ENCODE results near the gene FXYD7. TPM values are rescaled to one million over a fixed set of nuclear protein-coding genes. Genes with fewer than 3 reads are reported as not detected.
A peak's percentile ranks its signal among the peaks of the same experiment; 100 is the strongest.
"Not testable (repeated sequence)": the region's sequence is repeated elsewhere in the genome, so short reads cannot be mapped to it uniquely, and the experiment has no call there.

FXYD7 gene
- total and polyA plus RNA-seq, 9 of the 15 experiments (the other 6 are each of a cell fraction or from before 2014, with no cell fraction given) = 0.10 to 0.80 (median 0.31) TPM; not detected in 3

DNA sequence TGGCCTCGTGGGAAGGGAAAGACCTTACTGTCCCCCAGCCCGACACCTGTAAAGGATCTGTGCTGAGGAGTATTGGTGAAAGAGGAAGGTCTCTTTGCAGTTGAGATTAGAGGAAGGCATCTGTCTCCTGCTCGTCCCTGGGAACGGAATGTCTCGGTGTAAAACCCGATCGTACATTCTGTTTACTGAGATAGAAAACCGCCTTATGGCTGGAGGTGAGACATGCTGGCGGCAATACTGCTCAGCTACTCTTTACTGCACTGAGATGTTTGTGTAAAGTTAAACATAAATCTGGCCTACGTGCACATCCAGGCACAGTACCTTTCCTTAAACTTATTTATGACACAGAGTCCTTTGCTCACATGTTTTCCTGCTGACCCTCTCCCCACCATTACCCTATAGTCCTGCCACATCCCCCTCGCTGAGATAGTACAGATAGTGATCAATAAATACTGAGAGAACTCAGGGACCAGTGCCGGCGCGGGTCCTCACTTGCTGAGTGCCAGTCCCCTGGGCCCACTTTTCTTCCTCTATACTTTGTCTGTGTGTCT, 13.3 kb upstream of the FXYD7 start:
- H3K4me2 ChIP-seq (ENCODE audit: insufficient read depth, low read length); H3K9ac ChIP-seq (ENCODE audit: insufficient read depth in 1 of 2, low read depth in 2 of 2, low read length in 2 of 2); BruUV-seq (replicated peaks); H3K27ac ChIP-seq (ENCODE audit: extremely low read depth, low read depth, low read length); H3K79me2 ChIP-seq (ENCODE audit: control insufficient read depth, insufficient read depth, low read length); H3K36me3 ChIP-seq (ENCODE audit: control insufficient read depth, insufficient read depth, low read length); H3K9me3 ChIP-seq (replicated peaks; ENCODE audit: control insufficient read depth, insufficient read depth, low read depth, low read length); H3K9me1 ChIP-seq (ENCODE audit: control insufficient read depth, insufficient read depth, low read length); DNase-seq (ENCODE audit: extremely low read depth in 1 of 4, low spot score in 3 of 4); CTCF ChIA-PET (ENCODE audit: low intra/inter-chr PET ratio); H2AFZ ChIP-seq (ENCODE audit: low read depth, low read length); POLR2A ChIA-PET; ATAC-seq; H3K4me3 ChIP-seq; H4K20me1 ChIP-seq (replicated peaks; ENCODE audit: control insufficient read depth, insufficient read depth, low read length); intact Hi-C loops (cut with micrococcal nuclease): not testable (repeated sequence)
- in situ Hi-C loops (cut with MboI) = loop anchor here (5.0 to 10.0 kb wide), 2 partner anchors 62 to 295 kb away; no protein-coding TSS in a partner anchor
- WGBS (ENCODE audit: insufficient coverage, low coverage, missing lambda C conversion rate) = 9% methylated on average over 13 of the region's 14 CpGs
- peak; percentile 26 for FAIRE-seq
- H3K4me1 ChIP-seq (replicated peaks in 1 of 2; ENCODE audit: control insufficient read depth in 2 of 2, insufficient read depth in 2 of 2, low read length in 2 of 2) = peaks cover 4 to 33% of the 10 kb centered on the region in 2 experiments; a peak in 3 of 5 replicates
- peaks cover 2 to 38% of the 10 kb centered on the region in 2 experiments; a peak in 3 of 5 replicates for H3K27me3 ChIP-seq (ENCODE audit: control insufficient read depth in 2 of 2, insufficient read depth in 2 of 2, low read length in 2 of 2)

DNA sequence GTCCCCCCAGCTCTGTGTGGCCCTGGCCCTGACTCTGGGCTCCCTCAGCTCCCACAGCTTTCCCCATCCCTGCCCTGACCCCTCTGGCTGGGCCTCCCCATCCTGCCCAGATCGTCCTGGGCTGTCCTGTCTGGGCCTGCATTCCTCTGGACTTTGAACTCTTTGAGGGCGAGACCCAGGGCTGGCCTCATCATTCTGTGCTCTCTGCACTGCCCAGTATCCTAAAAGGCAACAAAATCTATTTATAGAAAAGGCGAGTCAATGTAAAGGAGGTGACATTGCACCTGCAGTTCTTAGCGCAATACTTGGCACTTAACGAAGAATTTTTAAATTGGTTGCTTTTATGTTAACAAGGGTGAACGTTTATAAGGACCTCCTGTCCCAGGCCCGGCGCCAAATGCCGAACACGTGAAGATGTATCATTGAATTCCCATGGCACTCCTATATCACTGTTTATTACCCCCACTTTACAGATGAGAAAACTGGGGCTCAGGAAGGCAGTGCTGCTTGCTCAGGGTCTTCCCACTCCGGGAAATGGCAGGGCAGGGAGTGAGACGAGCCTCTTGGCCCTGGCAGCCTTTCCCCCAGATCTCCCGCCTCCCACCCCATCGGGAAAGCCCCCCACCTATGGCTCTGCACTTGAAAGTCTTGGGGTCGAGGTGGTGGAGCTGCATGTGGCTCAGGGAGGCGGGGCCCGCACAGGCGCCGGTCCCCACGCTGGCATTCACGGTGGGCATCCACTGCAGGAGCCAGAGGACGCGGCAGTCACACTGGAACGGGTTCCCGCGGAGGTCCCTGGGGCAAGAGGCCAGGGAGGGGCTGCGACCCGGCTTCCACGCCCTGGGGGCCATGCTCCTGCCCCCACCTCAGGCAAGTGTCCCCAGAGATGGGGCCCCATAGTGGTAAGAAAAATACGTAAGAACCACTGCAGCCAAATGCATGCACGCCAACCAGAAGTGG, 12.0 kb upstream of the FXYD7 start:
- H3K9ac ChIP-seq (ENCODE audit: insufficient read depth in 1 of 2, low read depth in 2 of 2, low read length in 2 of 2) = no peak overlapping the region
- intact Hi-C loops (cut with micrococcal nuclease) = no loop called here
- no peaks in the 10 kb centered on the region for H3K9me1 ChIP-seq (ENCODE audit: control insufficient read depth, insufficient read depth, low read length)
- TF ChIP-seq HLTF (IDR thresholded peaks at IDR 0.05) (no peak), TEAD2 (tag; IDR thresholded peaks at IDR 0.05) (no peak), FOXK2 (conservative IDR thresholded peaks at IDR 0.05 in 1 of 2, IDR thresholded peaks at IDR 0.05 in 1 of 2; ENCODE audit: low read depth in 2 of 2) (no peak), HCFC1 (IDR thresholded peaks at IDR 0.05; ENCODE audit: low read depth, low read length) (no peak), FOXM1 (IDR thresholded peaks at IDR 0.05; ENCODE audit: low read depth) (no peak), FOXM1 (CRISPR knock-in tag; IDR thresholded peaks at IDR 0.05; ENCODE audit: low read depth) (no peak)
- TF ChIP-seq, protein P1, sequence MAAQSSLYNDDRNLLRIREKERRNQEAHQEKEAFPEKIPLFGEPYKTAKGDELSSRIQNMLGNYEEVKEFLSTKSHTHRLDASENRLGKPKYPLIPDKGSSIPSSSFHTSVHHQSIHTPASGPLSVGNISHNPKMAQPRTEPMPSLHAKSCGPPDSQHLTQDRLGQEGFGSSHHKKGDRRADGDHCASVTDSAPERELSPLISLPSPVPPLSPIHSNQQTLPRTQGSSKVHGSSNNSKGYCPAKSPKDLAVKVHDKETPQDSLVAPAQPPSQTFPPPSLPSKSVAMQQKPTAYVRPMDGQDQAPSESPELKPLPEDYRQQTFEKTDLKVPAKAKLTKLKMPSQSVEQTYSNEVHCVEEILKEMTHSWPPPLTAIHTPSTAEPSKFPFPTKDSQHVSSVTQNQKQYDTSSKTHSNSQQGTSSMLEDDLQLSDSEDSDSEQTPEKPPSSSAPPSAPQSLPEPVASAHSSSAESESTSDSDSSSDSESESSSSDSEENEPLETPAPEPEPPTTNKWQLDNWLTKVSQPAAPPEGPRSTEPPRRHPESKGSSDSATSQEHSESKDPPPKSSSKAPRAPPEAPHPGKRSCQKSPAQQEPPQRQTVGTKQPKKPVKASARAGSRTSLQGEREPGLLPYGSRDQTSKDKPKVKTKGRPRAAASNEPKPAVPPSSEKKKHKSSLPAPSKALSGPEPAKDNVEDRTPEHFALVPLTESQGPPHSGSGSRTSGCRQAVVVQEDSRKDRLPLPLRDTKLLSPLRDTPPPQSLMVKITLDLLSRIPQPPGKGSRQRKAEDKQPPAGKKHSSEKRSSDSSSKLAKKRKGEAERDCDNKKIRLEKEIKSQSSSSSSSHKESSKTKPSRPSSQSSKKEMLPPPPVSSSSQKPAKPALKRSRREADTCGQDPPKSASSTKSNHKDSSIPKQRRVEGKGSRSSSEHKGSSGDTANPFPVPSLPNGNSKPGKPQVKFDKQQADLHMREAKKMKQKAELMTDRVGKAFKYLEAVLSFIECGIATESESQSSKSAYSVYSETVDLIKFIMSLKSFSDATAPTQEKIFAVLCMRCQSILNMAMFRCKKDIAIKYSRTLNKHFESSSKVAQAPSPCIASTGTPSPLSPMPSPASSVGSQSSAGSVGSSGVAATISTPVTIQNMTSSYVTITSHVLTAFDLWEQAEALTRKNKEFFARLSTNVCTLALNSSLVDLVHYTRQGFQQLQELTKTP (IDR thresholded peaks at IDR 0.05; ENCODE audit: low read depth in 1 of 2, partially characterized antibody in 2 of 2) = no peak
- TF ChIP-seq, protein P2, sequence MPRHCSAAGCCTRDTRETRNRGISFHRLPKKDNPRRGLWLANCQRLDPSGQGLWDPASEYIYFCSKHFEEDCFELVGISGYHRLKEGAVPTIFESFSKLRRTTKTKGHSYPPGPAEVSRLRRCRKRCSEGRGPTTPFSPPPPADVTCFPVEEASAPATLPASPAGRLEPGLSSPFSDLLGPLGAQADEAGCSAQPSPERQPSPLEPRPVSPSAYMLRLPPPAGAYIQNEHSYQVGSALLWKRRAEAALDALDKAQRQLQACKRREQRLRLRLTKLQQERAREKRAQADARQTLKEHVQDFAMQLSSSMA (CRISPR knock-in tag; IDR thresholded peaks at IDR 0.05) = no peak

More for the DNA sequence above, 12.0 kb upstream of the FXYD7 start:
- Histone ChIP-seq H4K20me1 (replicated peaks; ENCODE audit: control insufficient read depth, insufficient read depth, low read length) (0 out of 2 replicates have a peak, but pooled peaks cover 4% of the 10 kb centered on the region), H3K36me3 (ENCODE audit: control insufficient read depth, insufficient read depth, low read length) (no peaks in the 10 kb centered on the region), H3K4me3 (no peak overlapping the region), H3K9me3 (replicated peaks; ENCODE audit: control insufficient read depth, insufficient read depth, low read depth, low read length) (no peaks in the 10 kb centered on the region), H3K27ac (ENCODE audit: extremely low read depth, low read depth, low read length) (no peak overlapping the region), H2AFZ (ENCODE audit: low read depth, low read length) (no peak overlapping the region), H3K79me2 (ENCODE audit: control insufficient read depth, insufficient read depth, low read length) (no peaks in the 10 kb centered on the region), H3K4me2 (ENCODE audit: insufficient read depth, low read length) (no peak overlapping the region), H3K4me1 (replicated peaks in 1 of 2; ENCODE audit: control insufficient read depth in 2 of 2, insufficient read depth in 2 of 2, low read length in 2 of 2) (peaks cover 3 to 25% of the 10 kb centered on the region in 2 experiments; a peak in 3 of 5 replicates), H3K27me3 (ENCODE audit: control insufficient read depth in 2 of 2, insufficient read depth in 2 of 2, low read length in 2 of 2) (peaks cover 2 to 38% of the 10 kb centered on the region in 2 experiments; a peak in 3 of 5 replicates)
- ATAC-seq (no peak), FAIRE-seq (no peak), DNase-seq (ENCODE audit: extremely low read depth in 1 of 4, low spot score in 3 of 4) (no peak)
- 11% methylated on average over 28 of the region's 31 CpGs for WGBS (ENCODE audit: insufficient coverage, low coverage, missing lambda C conversion rate)
- ChIA-PET POLR2A (no interaction called here), CTCF (ENCODE audit: low intra/inter-chr PET ratio) (interaction anchor here (1.2 kb wide), 1 partner anchor 11 kb away, joined by 3 read pairs; no protein-coding TSS in a partner anchor)
- in situ Hi-C loops (cut with MboI) = loop anchor here (10.0 kb wide), 1 partner anchor 296 kb away; no protein-coding TSS in a partner anchor
- no TSS peak for BruUV-seq (replicated peaks)
